Endometrial microvascular endothelial cells (primary cell): ENCODE measurements around the gene SLC25A6. TPM values are rescaled to one million over a fixed set of nuclear protein-coding genes. Genes with fewer than 3 reads are reported as not detected.
"Not testable (repeated sequence)": the region's sequence is repeated elsewhere in the genome, so short reads cannot be mapped to it uniquely, and the experiment has no call there.

Source experiments
- in situ Hi-C: cut with HindIII; loops from 2 replicates; pipeline ENCODE4 v1.10.0; 2017; ENCODE audit warnings: low sequenced_read_pairs, low pct_unique_long_range_greater_than_20kb; ENCODE audit errors: inconsistent ontology term
- total RNA-seq: library from RNA; depleted of rRNA; stranded (reverse); fragments of >200 nt; gene quantifications from one replicate; pipeline ENCODE4 v1.2.3, GENCODE V29; 2015; ENCODE audit errors: inconsistent ontology term

Gene SLC25A6
- total RNA-seq = 233 TPM

DNA sequence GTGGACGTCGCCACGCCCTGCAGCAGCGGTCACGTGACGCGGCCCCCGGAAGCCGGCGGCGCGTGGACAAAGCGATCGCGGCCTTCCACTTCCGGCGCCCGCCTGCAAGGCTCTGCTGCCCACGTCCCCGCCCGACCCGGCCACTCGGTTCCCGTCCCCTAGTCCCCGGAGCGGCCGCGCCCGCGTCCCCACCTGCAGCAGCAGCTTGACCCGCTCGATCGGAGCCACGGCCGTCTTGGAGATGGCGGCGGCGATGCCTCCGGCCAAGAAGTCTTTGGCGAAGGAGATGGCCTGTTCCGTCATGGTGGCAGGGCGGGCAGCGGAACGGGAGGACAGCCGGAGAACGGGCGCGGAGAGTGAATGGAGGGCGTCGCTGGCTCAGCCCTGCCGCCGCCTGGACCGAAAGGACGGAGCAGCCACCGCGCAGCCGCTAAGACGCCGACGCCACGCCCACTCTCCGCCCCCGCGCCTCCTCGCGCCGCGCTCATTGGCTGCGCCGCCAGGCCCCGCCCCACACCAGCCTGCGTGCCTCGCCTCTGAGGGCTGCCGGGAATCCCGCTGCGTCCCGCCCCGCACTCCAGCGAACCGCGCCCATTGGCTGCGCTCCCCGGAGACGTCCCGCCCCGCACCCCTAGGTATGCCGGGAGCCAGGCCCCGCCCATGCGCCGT, at the start of gene SLC25A6:
SLC25A6 (minus strand) TSS at position 407 of the 669 bp plus-strand sequence; CDS start at position 303, 104 bp downstream.
- in situ Hi-C loops = no loop called here

DNA sequence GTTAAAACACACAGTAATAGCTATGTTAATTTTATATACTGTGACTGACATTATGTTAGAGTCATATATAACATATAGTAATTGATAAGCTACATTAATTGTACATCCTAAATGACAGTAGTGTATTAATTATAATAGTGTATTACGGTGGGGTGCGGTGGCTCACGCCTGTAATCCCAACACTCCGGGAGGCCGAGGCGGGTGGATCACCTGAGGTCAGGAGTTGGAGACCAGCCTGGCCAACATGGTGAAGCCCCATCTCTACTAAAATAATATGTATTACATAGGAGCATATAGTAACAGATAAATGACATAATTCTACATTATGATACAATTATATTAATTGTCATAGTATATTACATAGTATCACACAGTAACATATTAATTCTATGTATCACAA, 48.6 kb upstream of the SLC25A6 start:
- in situ Hi-C loops = no loop called here

DNA sequence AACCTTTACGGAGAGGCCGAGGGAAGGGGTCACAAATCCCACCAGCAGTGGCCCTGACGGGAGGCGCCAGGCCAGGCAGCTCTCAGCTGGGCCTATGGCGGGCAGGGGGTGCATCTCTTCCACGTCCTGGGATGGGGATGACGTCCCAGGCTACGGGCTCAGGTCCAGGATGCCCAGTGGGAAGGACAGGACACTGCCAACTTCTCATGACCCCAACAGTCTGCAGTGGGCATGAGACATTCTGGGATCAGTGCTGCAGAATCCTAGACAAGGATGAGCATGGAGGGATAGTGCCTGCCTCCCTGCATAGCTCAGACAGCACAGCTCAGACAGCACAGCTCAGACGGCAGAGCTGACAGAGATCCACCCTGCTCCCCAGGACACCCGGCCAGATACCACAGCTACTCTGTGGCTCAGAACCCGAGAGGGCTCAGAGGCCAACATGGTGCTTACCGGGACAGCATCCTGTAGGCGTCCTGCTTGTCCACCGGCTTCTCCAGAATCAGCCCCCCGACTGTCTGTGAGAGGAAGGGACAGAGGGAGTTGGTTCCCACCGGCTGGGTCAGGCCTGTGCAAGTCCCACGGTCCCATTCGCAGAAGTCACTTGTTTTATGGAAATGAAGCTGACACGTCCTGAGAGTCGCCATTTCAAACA, 43.5 kb upstream of the SLC25A6 start:
- in situ Hi-C loops = no loop called here

DNA sequence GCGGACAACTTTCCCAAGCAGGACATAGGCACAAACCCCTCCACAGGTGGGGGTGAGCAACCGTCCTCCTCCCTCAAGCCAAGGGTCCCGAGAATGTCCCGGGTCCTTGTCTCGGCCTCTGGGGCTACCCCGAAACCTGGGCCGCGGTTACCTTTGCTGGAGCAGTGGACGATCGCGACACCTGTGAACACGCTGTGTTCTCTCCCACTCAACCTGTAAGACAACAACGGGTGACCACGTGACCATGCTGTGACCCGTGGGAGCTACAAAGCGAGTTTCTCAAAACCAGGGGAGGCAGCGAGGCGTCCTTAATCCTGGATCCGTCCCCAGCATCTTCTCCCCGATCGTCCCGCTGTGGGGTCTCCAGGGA, 42.9 kb upstream of the SLC25A6 start:
- in situ Hi-C loops = no loop called here

DNA sequence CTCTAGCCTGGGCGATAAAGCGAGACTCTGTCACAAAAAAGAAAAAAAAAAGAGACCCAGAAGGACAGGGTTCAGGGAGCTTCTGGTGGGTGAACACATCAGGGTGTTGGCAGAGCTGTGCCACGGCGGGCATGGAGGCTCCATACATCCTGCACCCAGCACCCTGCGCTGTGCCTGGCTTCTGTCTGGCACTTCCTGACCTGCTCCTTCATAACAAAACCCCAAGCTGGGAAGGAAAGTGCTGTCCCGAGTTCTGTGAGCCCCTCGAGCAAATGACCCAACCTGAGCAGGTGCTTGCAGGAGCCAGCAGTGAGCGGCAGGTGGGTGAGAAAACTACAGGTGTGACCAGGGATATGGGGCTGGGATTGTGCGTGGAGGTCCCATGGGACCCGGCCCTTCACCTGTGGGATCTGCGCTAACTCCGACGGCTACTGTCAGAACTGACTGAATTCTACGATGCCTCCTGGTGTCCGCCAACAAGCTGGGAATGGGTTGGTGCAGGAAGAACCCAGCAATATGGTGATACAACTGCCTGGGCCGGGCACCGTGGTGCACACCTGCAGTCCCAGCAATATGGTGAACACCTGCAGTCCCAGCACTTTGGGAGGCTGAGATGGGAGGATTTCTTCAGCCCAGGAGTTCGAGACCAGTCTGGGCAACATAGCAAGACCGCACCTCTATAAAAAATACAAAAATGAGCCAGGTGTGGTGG, 41.9 kb upstream of the SLC25A6 start:
- in situ Hi-C loops = no loop called here

DNA sequence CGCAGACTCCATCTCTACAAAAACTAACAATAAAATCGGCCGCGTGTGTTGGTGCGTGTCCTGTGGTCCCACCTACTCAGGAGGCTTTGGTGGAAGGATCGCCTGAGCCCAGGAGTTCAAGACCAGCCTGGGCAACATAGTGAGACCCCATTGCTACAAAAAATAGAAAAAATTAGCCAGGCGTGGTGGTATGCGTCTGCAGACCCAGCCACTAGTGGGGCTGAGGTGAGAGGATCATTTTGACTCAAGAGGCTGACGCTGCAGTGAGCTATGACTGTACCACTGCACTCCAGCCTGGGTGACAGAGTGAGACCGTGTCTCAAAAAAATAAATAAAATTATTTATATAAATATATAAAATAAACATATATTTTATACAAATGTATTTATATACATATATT, 38.5 kb upstream of the SLC25A6 start:
- in situ Hi-C loops = no loop called here

DNA sequence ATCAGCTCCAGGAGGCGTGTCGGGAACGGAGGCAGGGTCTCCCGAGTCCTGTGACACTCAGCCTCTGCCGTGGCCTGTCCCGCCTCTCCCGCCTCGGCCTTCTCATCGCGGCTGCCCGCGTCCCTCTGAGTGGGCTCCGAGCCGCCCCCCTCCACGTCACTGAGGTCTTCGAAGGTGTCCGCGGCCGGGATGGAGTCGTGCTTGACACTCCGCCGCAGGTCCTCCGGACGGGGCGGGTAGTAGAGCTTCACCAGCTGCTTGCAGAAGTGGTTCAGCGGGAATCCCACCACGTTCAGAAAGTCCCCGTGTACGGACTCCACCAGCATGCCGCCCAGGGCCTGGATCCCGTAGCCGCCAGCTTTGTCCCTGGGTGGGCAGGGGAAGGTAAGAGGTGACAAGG, 35.8 kb upstream of the SLC25A6 start:
- in situ Hi-C loops = no loop called here

DNA sequence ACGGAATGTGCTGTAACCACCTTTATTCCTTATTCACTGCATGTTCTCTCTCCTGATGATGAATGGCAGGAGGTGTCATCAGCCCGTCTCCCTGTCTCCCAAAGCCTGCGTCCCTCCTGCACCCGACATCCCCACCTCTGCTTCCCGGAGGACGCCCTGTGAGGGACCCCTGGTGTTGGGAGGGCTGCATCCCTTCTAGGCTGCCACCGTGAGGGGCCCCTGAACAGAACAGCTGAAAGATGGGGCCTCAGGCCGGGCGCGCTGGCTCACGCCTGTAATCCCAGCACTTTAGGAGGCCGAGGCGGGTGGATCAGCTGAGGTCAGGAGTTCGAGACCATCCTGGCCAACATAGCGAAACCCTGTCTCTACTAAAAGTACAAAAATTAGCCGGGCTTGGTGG, 34.4 kb upstream of the SLC25A6 start:
- in situ Hi-C loops = not testable (repeated sequence)

DNA sequence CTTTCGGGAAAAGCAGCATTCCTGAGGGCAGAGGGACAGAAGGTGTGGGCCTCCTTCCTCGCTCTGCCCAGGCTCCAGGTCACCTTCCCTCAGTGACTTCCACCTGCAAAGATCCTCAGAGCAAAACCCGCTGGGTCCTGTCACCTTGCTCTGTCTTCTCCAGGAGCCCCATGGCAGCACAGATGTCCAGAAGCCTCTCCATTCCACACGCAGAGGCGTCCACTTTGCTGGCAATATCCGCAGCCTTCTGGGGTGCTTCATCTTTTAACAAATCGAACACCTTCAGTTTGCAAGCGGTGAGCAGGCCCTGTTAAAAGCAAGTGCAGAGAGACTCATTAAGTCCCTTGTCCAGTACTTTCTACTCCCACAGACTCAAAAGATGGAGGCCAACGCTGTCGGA, 33.5 kb upstream of the SLC25A6 start:
- in situ Hi-C loops = no loop called here

DNA sequence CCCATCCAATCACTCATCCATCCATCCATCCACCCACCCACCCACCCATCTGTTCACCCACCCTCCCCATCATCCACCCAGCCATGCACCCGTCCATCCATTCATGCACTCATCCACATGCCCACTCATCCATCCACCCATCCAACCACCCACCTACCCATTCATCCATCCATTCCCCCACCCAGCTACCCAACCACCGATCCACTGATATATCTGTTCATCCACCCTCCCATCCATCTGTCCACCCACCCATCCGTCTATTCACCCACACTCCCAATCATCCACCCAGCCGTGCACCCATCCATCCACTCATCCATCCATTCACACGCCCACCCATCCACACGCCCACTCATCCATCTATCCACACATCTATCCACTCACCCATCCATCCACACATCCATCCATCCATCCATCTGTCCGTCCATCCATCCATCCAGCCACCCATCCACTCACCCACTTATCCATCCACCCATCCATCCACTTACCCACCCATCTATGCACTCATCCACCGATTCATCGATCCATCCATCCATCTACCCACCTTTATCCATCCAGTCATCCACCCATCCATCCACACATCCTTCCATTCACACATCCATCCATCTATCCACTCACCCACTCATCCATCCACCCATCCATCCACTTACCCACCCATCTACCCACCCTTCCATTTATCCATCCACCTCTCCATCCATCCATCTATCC, 32.4 kb upstream of the SLC25A6 start:
- in situ Hi-C loops = no loop called here

DNA sequence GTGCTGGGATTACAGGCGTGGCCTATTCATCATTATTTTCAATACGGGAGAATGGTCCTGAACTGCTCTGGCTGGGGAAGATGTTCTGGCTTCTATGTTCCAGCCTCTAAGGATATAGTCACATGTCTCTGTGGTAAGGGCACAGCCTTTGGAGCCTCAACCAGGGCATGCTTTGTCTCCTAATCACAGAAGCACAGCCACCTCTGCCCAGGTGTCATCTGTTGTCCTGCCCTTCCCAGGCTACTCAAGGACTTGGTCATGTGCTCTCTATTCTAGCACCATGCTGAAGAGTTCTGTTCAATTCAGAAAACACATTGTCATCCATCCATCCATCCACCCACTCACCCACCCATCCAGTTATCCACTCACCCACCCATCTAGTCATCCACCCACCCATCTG, 31.3 kb upstream of the SLC25A6 start:
- in situ Hi-C loops = no loop called here

DNA sequence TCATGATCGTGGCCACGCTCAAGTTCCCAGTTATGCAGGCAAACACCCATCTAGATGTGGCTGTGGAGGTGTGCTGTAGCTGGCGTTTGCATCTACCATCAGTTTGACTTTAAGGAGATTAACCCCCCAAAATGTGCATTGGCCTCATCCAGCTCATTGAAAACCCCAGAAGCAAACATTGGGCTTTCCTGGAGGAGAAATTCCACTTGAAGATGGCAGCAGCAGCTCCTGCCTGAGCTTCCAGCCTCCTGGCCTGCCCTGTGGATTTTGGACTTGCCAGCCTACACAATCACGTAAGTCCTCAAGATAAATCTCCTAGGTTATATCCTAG, 30.2 kb upstream of the SLC25A6 start:
- in situ Hi-C loops = no loop called here

DNA sequence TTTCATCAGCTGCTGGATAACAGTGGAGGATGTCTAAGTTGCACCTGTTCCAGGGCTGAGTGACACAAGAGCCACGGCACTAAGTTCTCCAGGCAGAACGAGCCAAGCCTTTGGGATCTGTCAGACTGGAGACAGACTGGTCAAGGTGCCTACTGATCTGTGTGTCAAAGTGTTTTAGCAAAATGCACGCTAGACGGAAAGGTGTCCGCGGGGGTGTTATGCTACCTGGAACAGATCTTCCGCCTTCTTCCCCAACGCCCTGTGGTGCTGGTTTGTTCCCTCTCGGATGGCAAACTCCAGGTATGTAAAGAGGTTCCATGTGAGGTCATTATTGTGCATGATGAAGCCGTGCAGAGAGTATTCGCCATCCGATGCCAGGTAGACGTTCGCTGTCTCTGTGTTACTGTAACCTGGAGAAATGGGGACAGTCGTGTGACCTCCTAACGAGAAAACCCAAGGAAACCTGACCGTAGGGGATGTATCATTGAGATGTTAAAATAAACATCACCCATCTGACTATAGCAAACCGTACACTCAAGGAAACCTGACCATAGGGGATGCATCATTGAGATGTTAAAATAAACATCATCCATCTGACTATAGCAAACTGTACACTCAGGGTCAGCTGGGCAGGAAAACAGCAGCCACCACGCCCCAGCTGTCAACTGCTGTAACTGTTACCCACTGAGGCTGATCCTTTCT, 29.7 kb upstream of the SLC25A6 start:
- in situ Hi-C loops = no loop called here

DNA sequence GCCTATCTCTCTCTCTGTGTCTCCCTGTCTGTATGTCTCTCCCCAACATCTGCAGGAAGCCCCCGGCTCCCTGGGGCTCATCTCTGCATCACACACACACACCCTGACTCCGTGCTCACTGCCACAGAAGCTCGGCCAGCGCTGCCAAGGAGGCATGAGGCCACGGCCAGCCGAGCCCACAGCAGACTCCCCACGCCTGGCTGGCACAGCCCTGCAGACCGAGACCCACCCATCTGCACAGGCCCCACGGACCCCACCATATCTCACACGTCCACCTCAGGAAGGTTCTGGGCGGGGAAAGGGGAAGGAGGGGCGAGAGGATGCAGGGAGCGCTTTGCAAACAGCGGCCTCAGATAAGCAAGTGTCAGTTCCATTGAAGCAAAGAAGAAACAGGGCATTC, 28.5 kb upstream of the SLC25A6 start:
- in situ Hi-C loops = no loop called here

DNA sequence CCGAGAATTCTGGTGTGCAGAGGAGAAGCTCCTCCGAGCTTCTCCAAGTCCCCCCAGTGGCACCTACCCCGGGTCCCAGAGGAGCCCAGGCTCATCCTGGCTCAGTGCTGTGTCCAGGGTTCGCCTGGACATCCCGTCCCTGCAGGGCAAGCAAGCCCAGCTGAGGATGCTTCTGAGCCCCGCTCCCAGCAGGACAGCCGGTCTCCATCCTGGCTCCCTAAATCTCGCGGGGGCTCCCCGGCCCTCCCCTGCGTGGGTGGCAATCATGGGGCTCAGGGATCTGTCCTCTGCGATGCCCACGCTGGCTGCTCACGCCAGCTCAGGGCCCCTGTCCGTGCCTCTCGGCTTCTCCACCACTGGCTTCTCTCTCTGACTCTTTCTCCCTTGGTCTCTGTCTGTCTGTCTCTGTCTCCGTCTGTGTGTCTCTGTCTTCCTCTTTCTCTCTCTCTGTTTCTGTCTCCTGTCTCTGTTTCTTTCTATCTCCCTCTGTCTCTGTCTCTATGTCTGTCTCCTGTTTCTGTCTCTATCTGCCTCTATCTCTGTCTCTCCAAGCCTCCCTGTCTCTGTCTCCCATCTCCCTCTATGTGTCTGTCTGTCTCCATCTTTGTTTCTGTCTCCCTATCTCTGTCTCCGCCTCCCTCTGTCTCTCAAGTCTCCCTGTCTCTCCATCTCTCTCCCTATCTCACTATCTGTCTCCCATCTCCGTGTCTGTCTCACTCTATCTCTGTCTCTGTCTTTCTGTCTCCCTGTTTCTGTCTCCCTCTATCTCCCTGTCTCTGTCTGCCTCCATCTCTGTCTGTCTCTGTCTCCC, 27.8 kb upstream of the SLC25A6 start:
- in situ Hi-C loops = no loop called here

DNA sequence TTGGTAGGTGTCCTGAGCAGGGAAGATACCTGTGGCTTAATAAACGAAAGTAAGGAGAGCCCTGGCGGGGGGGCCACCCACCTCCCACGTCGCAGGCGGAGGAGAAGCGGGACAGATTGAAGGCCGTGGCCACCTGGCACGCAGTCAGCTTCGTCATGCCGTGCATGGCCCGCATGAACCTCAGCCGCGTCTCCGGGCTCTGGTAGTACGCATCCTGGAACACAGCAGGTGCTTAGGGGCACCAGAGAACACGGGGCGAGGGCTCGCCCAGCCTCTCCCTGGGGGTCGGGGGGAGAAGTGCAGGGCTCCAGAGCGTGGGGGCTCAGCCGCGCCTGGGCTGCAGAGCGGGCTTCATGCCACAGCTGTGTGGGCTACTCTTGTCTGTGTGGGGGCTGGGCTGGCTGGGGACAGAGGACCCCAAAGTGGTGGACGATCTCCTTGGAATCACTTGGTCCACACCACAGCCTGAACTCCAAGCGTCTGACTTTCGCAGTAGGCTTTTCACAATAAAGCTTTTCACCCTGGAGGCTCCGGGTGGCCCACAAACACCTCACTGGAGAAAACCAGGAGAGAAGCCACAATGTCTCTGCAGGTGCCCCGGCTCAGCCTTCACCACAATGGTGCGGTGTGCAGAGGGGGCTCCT, 27.1 kb upstream of the SLC25A6 start:
- in situ Hi-C loops = no loop called here

DNA sequence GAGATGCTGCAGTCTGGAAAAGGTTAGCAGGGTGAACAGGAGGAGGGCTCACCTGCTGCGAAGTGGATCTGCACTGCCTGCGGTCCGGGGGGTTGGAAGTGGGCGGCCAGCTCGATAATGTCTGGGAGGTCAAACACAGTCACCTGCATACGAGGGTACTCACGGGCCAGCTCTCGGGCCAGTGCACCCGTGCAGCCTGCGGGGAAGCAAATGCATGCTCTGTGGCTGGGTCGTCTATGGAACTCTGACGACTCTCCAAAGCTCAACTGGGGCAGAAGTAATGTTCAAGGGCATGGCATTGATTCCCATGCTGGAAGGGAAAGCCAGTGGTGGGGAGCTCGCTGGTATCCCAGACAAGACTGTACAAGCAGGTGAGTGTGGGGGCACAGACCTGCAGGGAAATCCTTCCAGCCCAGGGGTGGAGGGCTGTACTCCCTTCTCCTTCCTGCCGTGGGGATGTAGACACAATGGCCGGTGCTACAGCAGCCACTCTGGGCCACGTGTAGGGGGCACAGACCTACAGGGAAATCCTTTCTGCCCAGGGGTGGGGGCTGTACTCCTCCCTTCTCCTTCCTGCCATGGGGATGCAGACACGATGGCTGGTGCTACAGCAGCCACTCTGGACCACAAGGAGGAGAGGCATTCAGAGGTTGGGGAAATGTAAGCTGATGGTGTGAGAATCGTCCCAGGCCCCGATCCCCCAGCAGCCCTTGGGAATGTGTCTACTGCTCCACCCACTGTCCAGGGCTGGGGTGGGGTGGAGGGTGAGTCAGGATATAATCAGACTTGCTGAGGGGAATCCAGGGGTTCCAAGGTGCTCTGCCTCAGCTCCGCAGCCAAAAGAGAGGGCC, 26.2 kb upstream of the SLC25A6 start:
- in situ Hi-C loops = no loop called here
